Endodermal cell (in vitro differentiated cells): ENCODE measurements around the gene LGR5. TPM values are rescaled to one million over a fixed set of nuclear protein-coding genes. Genes with fewer than 3 reads are reported as not detected.
A peak's percentile ranks its signal among the peaks of the same experiment; 100 is the strongest.

ENCODE experiments used
- DNase-seq: peaks from one replicate; pipeline ENCODE4 v3.0.0-alpha.2; 2017
- H3K27ac ChIP-seq: 2 replicates; pipeline ENCODE4 v1.5.1; 2013; ENCODE audit warnings: mild to moderate bottlenecking, low read depth, low read length, moderate library complexity
- H3K27me3 ChIP-seq: 2 replicates; pipeline ENCODE4 v1.6.1; 2013; ENCODE audit warnings: mild to moderate bottlenecking, low read length, moderate library complexity; ENCODE audit not compliant: insufficient read depth, control insufficient read depth, poor library complexity, severe bottlenecking
- H3K36me3 ChIP-seq: 2 replicates; pipeline ENCODE4 v1.7.0; 2013; ENCODE audit warnings: mild to moderate bottlenecking, low read length, moderate library complexity; ENCODE audit not compliant: control insufficient read depth, insufficient read depth
- H3K4me1 ChIP-seq: one replicate; pipeline ENCODE4 v1.7.0; 2013; ENCODE audit warnings: low read length; ENCODE audit not compliant: control insufficient read depth, insufficient read depth
- H3K4me3 ChIP-seq: 2 replicates; pipeline ENCODE4 v1.5.1; 2013; ENCODE audit warnings: mild to moderate bottlenecking, low read length, moderate library complexity
- H3K9ac ChIP-seq: 2 replicates; pipeline ENCODE4 v1.6.1; 2013; ENCODE audit warnings: mild to moderate bottlenecking, low read length, moderate library complexity; ENCODE audit not compliant: poor library complexity, severe bottlenecking; ENCODE audit errors: extremely low read depth
- H3K9me3 ChIP-seq: 2 replicates; pipeline ENCODE4 v1.6.1; 2013; ENCODE audit warnings: mild to moderate bottlenecking, low read length, moderate library complexity; ENCODE audit not compliant: control insufficient read depth
- H3K27ac Mint-ChIP-seq: 2 replicates; pipeline ENCODE4 v1.8.0; 2020; ENCODE audit warnings: mixed read lengths
- H3K27me3 Mint-ChIP-seq: 2 replicates; pipeline ENCODE4 v1.8.0; 2021; ENCODE audit warnings: mild to moderate bottlenecking, mixed read lengths; ENCODE audit not compliant: insufficient read depth
- H3K36me3 Mint-ChIP-seq: 2 replicates; pipeline ENCODE4 v1.8.0; 2020; ENCODE audit warnings: low read depth, mixed read lengths
- H3K4me1 Mint-ChIP-seq: 2 replicates; pipeline ENCODE4 v1.8.0; 2020; ENCODE audit warnings: mixed read lengths
- H3K4me3 Mint-ChIP-seq: 2 replicates; pipeline ENCODE4 v1.8.0; 2020; ENCODE audit warnings: mild to moderate bottlenecking, moderate library complexity, mixed read lengths
- H3K9me3 Mint-ChIP-seq: 2 replicates; pipeline ENCODE4 v1.8.0; 2020; ENCODE audit warnings: mild to moderate bottlenecking, mixed read lengths
- WGBS, 2 experiments: methylation state at CpG; one replicate each; pipeline versions ENCODE4 v1.1.5 to v1.1.7; 2013; ENCODE audit warnings: missing lambda C conversion rate in 2 of 2, mixed read lengths in 1 of 2; ENCODE audit not compliant: insufficient coverage in 1 of 2, insufficient read length in 1 of 2; 5-methylcytosine and 5-hydroxymethylcytosine counted together
- total RNA-seq, 2 donors: library from RNA; stranded (reverse); fragmentation: NEBNext Ultra II Directional in 1 of 2; extraction: Animal tissue kit (Norgen Biotek cat#: 25700) in 1 of 2; gene quantifications; 2 replicates in 1 of 2; 3 replicates in 1 of 2; pipeline ENCODE4 v1.2.1, GENCODE V29; 2021
- TF ChIP-seq, protein P1 (sequence below): fragments of 200-600 bp; sonication (generic); conservative IDR thresholded peaks from 2 replicates; pipeline ENCODE4 v1.5.0; 2021; ENCODE audit warnings: antibody characterized with exemption, mild to moderate bottlenecking

The LGR5 gene
- total RNA-seq, 2 donors from 2014 or later, result 27.2 to 49.9 TPM

- Histone ChIP-seq H3K9ac (no peak overlapping the region), H3K4me3 (no peak overlapping the region), H3K36me3 (peaks cover 56% of the 10 kb centered on the region), H3K27me3 (no peaks in the 10 kb centered on the region), H3K4me1 (peaks cover 11% of the 10 kb centered on the region), H3K27ac (no peak overlapping the region), H3K9me3 (no peaks in the 10 kb centered on the region)
- WGBS, 2 experiments, result 60 to 95% methylated on average over 1 to 2 of the region's 2 CpGs
- Mint-ChIP-seq H3K27me3 (no peaks in the 10 kb centered on the region), H3K27ac (no peak overlapping the region), H3K36me3 (peaks cover 39% of the 10 kb centered on the region), H3K4me3 (no peak overlapping the region), H3K9me3 (no peaks in the 10 kb centered on the region), H3K4me1 (peaks cover 17% of the 10 kb centered on the region)
- TF ChIP-seq, protein P1, sequence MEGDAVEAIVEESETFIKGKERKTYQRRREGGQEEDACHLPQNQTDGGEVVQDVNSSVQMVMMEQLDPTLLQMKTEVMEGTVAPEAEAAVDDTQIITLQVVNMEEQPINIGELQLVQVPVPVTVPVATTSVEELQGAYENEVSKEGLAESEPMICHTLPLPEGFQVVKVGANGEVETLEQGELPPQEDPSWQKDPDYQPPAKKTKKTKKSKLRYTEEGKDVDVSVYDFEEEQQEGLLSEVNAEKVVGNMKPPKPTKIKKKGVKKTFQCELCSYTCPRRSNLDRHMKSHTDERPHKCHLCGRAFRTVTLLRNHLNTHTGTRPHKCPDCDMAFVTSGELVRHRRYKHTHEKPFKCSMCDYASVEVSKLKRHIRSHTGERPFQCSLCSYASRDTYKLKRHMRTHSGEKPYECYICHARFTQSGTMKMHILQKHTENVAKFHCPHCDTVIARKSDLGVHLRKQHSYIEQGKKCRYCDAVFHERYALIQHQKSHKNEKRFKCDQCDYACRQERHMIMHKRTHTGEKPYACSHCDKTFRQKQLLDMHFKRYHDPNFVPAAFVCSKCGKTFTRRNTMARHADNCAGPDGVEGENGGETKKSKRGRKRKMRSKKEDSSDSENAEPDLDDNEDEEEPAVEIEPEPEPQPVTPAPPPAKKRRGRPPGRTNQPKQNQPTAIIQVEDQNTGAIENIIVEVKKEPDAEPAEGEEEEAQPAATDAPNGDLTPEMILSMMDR, result no peak
- no peak for DNase-seq
These were observed 77.7 kb downstream of the LGR5 start for GRCh38 chr12:71517145-71517846.

DNA sequence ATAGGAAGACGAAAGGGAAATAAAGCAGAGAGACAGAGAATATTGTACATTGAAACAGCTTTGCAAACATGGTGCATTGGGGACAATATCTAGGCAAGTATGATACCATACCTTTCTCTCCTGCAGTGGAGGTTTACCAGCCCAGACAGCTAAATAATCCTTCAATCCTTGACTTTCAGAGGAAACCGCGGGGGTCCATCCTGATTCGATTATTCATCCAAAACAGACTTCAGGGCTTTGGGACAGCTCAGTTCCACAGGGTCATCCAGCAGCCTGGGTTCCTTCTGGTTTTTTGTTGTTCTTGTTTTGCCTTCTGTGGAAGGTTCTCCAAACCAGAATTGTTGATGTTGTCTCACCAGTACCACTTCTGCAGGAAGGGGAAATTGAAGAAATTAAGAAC is 81.5 kb downstream of the LGR5 start:
- TF ChIP-seq, protein P1, result no peak
- H3K36me3 ChIP-seq, result peaks cover 64% of the 10 kb centered on the region
- WGBS, 2 experiments, result 71 to 75% methylated on average over 3 to 4 of the region's 4 CpGs

DNA sequence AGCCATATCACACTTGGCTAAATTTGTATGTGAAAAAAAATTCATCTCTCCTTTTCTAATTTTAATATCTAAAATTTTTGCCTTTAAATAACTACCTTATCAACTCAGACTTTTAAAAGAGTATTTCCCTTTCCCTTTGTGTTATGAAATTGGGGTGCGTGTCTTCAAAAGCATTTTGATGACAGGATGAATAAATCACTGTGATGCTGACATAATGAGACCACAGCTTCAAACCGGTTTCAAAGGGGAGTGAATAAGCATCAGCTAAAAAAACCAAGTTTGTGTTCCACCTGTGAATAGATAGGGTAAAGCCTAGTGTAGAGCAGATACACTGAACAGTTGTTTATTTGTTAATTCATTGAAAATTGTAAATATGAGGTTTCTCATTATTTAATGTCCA is 85.0 kb downstream of the LGR5 start:
- Mint-ChIP-seq H3K4me1 (peaks cover 18% of the 10 kb centered on the region), H3K9me3 (peaks cover 5% of the 10 kb centered on the region), H3K4me3 (no peak overlapping the region), H3K36me3 (peaks cover 45% of the 10 kb centered on the region), H3K27me3 (no peaks in the 10 kb centered on the region), H3K27ac (no peak overlapping the region)
- Histone ChIP-seq H3K9me3 (peaks cover 22% of the 10 kb centered on the region), H3K27ac (no peak overlapping the region), H3K9ac (no peak overlapping the region), H3K27me3 (no peaks in the 10 kb centered on the region), H3K36me3 (peaks cover 78% of the 10 kb centered on the region), H3K4me3 (no peak overlapping the region), H3K4me1 (peaks cover 11% of the 10 kb centered on the region)
- TF ChIP-seq, protein P1, result no peak
- 82 to 91% methylated on average over 1 to 2 of the region's 2 CpGs for WGBS, 2 experiments
- no peak for DNase-seq

More for the DNA sequence above, 81.5 kb downstream of the LGR5 start:
- H3K27ac Mint-ChIP-seq, result no peak overlapping the region
- H3K27me3 Mint-ChIP-seq, result no peaks in the 10 kb centered on the region
- H3K4me1 Mint-ChIP-seq, result peaks cover 21% of the 10 kb centered on the region
- H3K27me3 ChIP-seq, result no peaks in the 10 kb centered on the region
- peak; percentile 83 for DNase-seq
- H3K9me3 ChIP-seq, result peaks cover 2% of the 10 kb centered on the region
- H3K4me3 ChIP-seq, result no peak overlapping the region
- H3K36me3 Mint-ChIP-seq, result peaks cover 31% of the 10 kb centered on the region
- no peak overlapping the region for H3K27ac ChIP-seq
- H3K9ac ChIP-seq, result no peak overlapping the region
- H3K9me3 Mint-ChIP-seq, result no peaks in the 10 kb centered on the region
- H3K4me1 ChIP-seq, result peaks cover 11% of the 10 kb centered on the region
- no peak overlapping the region for H3K4me3 Mint-ChIP-seq
